ENCODE data around the gene SCN1B.
"Not testable (repeated sequence)": the region's sequence is repeated elsewhere in the genome, so short reads cannot be mapped to it uniquely, and the experiment has no call there.

Gene SCN1B

GRCh38 chr19:35009424-35010415, 20.6 kb upstream of the SCN1B start:
- FAIRE-seq = no peak
- no peak for TF ChIP-seq CTCF (IDR thresholded peaks at IDR 0.05; ENCODE audit: insufficient read depth, missing control alignments)
- DNase-seq (ENCODE audit: insufficient read length, low spot score) = no peak

- no peak for TF ChIP-seq CTCF (IDR thresholded peaks at IDR 0.05; ENCODE audit: insufficient read depth, missing control alignments)
- DNase-seq (ENCODE audit: insufficient read length, low spot score) (no peak), FAIRE-seq (no peak)
These were observed 19.1 kb upstream of the SCN1B start for GRCh38 chr19:35011091-35011689.

GRCh38 chr19:35011737-35012682, 18.3 kb upstream of the SCN1B start:
- no peak for TF ChIP-seq CTCF (IDR thresholded peaks at IDR 0.05; ENCODE audit: insufficient read depth, missing control alignments)
- no peak for DNase-seq (ENCODE audit: insufficient read length, low spot score)
- FAIRE-seq = no peak

GRCh38 chr19:35013041-35013819, 17.0 kb upstream of the SCN1B start:
- TF ChIP-seq CTCF (IDR thresholded peaks at IDR 0.05; ENCODE audit: insufficient read depth, missing control alignments) = peak; percentile 53
- no peak for FAIRE-seq
- DNase-seq (ENCODE audit: insufficient read length, low spot score) = peak; percentile 93

- no peak for TF ChIP-seq CTCF (IDR thresholded peaks at IDR 0.05; ENCODE audit: insufficient read depth, missing control alignments)
- DNase-seq (ENCODE audit: insufficient read length, low spot score) = no peak
- FAIRE-seq = no peak
These were observed 16.2 kb upstream of the SCN1B start for GRCh38 chr19:35013820-35014754.

- not testable (repeated sequence) for FAIRE-seq; DNase-seq (ENCODE audit: insufficient read length, low spot score)
These were observed 15.5 kb upstream of the SCN1B start for GRCh38 chr19:35014774-35015173.

Measured in D721Med (cell line).